Fibroblast of skin of left quadriceps (primary cell): ENCODE data around the gene MYH10.

Experiments used
- DNase-seq, 2 experiments: peaks; one replicate each; pipeline ENCODE4 v3.0.0-alpha.2; 2013; ENCODE audit warnings: low read depth in 2 of 2

The MYH10 gene

DNA sequence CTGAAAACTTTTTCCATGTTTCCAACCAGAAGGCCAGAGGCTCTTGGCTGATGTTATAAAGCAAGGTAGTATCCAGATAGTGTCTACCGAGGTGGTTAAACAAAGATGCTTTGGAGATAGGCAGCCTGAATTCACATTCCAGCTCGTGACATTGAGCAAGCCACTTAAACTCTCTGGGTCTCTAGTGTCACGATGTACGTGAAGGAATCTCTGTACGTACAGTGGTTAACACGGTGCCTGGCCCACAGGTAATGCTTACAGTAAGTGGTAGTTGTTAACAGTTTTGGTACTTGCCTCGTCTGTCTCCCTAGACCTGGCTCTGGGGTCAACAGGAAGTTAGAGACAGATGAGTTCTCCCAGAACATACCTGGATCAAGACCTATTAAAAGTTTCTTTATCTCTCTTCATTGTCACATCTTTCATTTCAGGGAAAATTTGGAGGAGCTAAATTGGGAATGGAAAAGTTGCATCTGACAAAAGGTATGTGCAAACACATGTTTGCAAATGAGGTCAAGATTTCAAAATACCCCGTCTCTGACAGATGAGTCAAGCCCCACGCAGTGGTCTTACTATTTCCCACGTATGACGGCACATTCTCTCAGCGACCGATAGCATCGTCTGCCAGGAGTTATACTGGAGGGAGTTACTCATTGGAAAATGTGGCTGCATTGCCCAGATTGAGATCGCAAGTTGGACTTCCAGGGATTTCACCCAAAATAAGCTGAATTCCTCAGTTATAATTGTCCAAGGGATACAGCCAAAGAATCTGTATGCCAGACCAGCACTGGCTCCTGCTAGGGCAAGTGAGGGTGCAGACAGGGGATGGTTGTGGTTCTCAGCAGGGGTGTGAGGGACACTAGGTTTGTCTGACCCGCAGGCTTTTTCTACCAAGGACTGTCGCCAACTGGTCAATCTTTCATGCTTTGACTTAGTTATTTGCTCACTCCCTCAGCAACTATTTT lies 18.9 kb upstream of the MYH10 start:
- peak; percentile 91 for DNase-seq

DNA sequence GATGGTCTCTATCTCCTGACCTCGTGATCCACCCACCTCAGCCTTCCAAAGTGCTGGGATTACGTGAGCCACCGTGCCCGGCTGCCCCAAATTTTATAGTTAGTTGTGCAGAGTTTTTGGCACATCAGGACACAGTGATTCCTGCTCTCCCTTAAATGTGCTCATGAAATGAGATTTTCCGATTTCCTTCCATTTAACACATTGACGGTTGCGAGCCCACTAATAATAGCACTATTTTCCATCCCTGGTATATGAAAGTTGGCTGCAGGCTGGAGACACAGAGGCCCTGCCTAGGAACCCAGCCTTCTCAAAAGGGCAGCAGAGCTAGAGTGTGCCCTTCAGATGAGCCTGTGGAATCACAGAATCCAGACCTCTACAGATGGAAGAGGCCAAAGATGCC lies 17.4 kb upstream of the MYH10 start:
- no peak for DNase-seq

DNA sequence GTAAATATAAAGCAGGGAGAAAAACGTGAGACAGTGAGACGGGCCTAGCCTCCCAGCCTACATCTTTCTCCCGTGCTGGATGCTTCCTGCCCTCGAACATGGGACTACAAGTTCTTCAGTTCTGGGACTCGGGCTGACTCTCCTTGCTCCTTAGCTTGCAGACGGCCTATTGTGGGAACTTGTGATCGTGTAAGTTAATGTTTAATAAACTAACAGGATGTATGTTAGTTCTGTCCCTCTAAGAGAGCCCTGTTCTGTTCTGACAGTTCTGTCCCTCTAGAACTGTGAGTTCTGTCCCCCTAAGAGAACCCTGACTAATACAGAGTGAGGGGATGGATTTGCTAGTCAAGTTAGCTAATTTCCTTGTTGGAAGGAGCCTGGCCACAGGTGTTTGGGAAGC lies 16.7 kb upstream of the MYH10 start:
- no peak for DNase-seq

DNA sequence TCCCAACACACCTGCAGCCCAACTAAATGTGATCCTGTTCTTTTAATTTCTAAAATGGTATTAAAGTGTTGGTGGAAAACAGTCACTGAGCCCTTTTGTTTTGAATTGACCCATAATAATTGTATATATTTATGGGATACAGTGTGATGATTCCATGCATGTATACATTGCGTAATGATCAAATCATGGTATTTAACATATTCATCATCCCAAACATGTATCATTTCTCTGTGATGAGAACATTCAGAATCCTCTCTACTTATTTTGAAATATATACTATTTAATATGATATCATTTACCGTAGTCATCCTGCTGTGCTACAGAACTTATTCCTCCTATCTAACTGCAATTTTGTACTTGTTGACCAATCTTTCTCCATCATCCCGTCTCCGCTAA lies 14.0 kb upstream of the MYH10 start:
- DNase-seq, result no peak

DNA sequence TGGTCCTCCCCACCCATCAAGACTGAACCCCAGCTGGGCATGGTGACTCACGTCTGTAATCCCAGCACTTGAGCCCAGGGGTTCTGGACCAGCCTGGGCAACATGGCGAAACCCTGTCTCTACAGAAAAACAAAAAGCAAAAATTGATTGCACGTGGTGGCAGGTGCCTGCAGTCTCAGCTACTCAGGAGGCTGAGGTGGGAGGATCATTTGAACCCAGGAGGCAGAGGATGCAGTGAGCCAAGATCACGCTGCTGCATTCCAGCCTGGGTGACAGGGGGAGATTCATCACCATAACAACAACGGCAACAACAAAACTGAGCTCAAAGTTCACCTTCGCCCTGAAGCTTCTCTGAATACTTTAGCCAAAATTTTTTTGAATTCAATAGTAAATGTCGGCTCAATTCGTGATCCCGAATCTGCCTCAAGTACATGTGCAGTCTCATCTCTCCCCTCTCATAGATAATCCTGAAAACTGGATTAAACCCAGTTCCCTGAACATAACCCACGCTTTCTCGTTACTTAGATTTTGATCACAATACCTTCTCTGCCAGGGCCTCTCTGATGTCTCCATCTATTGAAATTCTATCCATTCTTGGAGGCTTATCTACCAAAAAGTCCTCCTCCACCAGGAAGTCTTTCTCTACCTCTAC lies 13.5 kb upstream of the MYH10 start:
- DNase-seq, result no peak

DNA sequence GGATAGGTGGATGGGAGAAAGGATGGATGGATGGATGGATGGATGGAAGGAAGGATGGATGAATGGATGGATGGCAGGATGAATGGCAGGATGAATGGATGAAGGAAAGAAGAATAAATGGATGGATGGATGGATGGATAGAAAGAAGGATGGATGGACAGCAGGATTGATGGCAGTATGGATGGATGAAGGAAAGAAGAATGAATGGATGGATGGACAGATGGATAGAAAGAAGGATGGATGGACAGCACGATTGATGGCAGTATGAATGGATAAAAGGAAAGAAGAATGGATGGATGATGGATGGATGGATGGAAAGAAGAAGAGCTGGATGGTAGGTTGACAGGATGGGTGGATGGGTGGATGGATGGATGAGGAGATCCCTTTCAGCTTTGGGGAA lies 9.2 kb upstream of the MYH10 start:
- no peak for DNase-seq

DNA sequence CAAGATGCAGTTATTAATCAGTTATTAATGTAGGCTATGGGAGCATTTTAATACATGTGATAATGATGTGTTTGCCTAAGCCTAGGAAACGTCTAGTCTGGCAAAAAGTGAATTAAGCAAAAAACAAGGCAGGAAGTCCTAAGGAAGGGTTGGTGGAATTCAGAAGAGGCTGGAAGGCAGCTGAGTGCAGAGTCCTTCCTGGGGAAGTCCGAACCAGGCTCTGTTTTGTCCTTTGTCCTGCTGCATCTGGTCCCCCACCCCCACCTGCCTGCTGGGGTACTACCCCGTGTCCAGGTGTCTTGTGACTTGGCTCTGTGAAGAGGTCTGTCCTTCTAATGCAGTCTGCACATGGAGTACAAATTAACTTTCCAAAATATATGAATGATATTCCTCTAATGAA lies 1.5 kb upstream of the MYH10 start:
- DNase-seq, result no peak

DNA sequence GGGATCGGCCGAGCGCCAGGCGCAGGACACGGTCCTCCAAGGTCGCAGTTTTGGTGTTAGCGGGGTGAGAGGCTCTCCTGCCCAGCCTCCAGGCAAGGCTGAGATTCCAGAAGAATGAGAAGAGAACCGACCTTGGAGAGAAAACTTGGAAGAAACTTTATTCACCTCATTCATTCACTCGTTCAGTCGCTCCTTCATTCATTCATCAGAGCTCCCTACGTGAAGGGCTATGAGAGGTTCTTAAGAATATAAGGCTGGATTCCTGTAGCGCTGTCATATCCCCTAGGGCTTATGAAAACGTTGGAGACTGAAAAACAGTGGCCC lies 991 bp upstream of the MYH10 start:
- DNase-seq, result no peak

DNA sequence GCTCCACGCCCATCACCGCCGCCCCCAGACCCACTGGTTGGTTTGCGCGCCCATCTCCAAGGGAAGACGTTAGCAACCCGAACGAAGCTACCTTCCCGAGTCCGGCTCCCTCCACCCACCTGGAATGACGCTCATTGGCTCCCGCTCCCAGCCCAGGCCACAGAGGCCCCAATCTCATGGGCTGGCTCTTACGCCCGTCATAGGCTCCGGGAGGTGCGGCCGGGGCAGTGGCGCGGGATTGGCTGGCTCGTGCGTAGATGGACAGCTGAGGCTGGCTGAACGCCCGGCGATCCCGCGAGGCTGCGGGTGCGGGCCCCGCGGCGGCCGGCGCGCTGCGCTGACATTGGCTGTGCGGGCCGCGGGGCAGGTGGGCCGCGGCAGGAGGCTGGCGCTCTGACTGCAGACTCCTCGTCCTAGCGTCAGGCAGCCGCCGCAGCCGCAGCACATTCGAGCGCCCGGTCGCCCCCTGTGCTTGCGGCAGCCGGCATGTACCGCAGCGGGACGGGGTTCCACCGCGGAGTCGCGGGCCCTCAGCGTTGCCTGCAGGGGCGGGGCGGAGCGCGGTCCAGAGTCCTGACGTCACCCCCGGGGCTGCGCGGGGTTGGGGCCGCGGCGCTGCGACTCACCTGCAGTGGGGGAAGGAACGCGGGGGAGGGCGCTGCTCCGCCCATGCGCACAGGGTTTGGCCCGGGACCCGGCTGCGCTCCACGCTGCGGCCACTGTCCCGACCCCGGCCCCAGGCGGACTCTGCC lies 453 bp upstream of the MYH10 start:
- peak; percentile 100 for DNase-seq

DNA sequence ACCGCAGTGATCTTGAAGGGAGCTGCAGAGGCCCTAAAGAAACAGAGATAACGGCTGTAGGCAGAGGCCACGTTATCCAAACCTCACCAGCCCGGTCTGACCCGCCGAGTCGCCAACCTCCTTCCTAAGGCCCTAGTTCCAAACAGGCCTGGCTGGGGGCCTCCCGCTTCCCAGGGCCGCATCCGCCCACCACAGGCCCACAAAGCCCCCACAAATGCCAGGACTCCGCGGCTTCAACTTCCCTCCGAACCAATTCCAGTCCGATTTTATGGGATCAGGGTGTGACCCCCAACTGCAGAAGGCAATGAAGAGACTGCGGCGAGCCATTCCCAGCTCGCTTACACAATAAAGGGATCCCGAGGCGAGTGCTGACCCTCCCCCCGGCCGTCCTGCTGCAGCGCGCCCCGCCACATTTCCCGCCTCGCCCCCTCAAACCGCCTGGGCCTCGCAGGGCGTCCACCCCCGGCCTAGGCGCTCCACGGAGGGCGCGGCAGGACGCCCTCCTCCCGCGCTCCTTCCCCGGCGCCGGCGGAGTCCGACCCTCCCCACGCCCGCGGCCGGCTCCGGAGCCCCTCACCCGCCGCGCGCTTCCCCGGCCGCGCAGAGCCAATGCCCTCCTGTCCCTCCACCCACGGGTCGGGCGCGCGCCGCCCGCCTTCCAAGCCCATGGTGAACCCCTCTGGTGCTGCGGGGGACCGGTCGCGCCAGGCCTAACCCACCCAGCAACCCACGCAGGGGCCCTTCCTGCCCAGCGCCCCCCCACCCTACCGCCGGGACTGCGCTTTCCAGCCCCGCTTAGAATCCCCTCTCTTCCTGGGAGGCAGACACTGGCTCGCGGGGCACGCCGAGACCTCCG lies 926 bp downstream of the MYH10 start:
- DNase-seq, result no peak

DNA sequence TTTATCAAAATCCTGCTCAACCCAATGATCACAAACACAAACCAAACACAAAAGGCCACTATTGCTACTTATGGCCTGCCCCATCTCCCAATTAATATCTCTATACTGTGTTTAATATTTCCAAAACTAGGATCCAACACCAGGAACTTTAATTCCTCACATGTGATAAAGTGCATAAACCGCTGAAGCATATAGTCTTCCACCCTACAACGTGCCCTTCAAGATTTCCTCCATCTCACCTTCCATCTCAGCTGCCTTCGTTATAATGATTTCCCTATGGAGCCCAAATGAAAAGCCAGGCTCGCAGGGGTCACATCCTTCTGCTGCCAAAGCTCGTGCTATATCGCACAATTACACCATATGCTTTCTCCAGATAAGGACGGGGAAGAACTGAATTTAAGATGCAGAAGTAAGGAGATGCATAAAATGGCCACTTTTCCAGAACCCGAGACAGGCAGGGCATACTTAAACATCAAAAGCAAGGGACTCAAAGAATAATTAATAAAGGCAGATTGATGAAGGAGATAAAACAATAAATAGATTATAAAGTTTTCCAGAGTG lies 1.8 kb downstream of the MYH10 start:
- DNase-seq, result no peak

DNA sequence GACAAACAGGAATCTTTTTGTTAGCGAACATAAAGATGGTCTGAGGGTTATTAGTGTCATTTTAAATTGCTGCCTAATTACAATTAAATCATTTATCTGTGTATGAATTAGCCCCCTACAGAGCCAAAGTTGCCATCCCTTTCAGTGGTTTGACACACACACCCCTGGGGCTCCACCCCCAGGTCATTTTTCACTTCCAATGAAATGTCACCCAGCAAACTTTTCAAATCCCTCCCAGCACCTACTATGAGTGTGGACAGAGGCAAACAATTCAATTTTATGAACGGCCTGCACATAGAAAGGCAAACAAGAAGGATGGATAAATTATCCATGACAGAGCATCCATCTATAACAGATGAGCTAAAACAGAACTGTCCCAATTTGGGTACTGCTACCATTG lies 2.4 kb downstream of the MYH10 start:
- no peak for DNase-seq

DNA sequence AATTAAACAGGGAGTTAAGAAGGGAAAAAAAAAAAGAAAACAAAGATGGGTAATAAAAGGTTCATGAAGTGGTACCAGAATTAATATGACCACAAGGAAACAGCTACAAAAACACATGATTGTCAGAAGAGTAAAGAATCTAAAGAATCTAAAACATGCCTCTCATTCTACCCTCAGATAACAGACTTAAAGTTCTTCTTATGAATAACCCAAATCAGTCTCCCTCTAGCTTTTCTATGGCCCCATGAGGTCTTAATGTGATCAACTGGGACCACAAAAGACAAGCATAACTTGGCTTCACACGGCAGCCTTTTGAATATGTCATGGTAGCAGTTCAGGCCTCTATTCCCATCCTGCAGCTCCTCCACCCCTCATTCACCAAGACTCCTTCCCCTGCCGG lies 6.9 kb downstream of the MYH10 start:
- DNase-seq, result no peak

DNA sequence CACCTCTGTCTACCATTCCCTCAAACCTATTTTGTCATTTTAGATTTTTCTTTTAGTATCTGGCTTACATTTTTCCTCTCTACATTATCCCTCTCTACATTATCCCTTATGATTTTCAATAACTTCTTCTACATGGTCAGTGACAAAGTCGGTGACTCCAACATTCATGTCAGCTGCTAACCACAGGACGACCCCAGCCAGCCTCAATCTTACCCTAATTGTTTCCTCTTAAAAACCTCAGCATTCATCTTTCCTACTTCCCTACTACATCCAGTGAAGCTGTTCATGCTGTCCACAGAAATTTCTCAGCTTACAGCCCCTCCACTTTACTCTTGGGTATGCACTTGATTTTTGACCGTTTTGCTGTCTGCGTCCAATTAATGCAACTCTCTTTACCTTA lies 8.3 kb downstream of the MYH10 start:
- no peak for DNase-seq

DNA sequence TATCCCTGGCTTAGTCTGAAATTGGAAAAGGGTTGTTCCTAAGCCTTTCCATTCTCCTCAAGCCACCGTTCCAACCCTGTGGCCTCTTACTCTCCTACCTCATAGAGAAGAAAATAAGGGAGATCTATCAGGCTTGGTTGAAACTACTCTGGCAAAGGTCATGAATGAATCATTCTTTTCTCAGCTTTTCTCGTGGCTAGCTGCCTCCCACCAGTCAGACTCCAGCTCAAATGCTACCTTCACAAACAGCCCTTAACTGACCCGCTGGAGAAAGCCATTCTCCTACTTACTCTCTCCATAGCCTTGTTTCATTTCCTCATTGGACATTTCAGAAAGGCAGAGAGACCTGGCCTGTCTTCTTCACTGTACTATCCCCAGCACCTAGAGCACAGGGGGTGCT lies 8.9 kb downstream of the MYH10 start:
- no peak for DNase-seq

DNA sequence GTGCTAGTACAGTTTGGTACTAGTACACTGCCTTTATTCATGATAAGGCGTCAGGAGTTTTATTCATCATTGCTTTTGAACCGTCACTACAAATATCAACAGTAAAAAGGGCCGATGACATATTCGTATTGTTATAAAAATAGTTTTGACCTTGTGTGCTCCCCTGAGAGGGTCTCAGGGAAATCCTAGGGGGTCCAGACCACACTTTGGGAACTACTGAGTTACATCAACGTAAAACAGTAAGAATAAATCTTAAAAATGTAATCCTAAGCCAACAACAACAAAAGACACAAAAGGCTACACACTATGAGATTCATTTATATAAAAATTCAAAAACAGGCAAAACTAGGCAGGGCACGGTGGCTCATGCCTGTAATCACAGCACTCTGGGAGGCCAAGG lies 11.2 kb downstream of the MYH10 start:
- no peak for DNase-seq

DNA sequence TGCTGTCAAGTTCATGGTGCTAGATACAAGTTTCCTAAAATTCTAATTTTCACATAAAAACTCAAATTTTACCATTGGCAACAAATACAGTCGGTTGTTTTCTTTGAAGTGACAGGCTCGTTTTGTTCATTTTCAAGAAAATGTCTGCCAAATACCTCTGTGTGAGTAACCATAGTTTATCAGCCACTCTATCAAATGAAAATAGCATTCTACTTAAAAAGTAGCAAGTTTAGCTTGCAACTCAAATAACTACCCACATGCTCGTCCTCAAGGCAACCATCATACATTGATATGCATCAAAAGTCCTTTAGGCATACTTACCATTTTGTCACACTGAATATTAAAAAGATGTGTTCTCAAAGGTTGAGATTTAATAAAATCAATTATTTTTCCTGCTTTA lies 11.7 kb downstream of the MYH10 start:
- DNase-seq, result no peak

DNA sequence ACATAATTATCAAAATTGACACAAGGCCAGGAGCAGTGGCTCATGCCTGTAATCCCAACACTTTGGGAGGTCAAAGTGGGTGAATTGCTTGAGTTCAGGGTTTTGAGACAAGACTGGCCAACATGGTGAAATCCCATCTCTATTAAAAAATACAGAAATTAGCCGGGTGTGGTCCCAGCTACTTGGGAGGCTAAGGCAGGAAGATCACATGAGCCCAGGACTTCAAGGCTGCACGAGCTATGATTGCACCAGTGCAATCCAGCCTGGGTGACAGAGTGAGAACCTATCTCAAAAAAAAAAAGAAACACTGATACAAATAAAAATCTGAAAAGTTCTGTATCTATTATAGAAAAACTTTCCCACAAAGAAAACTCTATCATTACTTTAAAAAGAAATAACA lies 15.5 kb downstream of the MYH10 start:
- no peak for DNase-seq

DNA sequence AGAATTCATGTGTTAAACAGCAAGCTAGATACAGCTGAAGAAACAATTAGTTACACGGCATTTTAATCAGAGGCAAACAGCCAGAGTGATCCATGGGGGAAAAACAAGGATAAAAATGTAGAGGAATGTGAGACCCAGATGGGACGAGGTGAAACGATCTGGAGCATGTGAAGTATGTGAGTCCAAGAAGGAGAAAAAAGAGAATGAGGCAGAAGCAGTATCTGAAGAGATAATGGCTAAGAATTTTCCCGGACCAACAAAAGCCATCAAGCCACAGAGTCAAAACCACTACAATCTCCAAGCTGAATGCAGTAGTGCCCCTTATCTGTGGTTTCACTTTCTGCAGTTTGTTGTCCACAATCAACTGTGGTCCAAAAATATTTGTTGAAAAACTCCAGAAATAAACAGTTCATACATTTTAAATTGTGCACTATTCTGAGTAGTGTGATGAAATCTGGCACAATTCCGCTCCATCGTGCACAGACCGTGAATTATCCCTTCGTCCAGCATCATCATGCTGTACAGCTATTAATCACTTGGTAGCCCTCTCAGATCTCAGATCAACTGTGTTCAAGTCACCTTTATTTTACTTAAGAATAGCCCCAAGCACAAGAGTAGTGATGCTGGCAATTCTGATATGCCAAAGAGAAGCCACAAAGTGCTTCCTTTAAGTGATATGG lies 18.8 kb downstream of the MYH10 start:
- DNase-seq, result peak; percentile 31 to 33

DNA sequence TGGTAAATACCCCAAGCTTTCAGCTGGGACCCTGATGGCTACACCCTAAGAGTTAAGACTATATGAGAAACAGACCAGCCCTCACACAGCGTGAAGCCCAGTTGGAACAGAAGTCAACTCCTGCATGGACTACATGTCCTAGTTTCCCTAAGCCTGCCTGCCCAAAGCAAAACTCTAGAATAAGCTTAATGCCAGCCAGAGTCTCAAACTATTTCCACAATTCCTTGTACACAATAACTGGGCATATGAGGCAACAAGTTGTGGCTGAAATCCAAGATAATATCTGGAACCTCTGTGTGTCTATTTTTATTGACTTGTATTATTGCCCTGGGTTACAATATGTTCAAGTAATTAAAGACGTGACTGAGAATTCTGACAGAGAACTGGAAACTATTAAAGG lies 19.4 kb downstream of the MYH10 start:
- DNase-seq, result no peak

DNA sequence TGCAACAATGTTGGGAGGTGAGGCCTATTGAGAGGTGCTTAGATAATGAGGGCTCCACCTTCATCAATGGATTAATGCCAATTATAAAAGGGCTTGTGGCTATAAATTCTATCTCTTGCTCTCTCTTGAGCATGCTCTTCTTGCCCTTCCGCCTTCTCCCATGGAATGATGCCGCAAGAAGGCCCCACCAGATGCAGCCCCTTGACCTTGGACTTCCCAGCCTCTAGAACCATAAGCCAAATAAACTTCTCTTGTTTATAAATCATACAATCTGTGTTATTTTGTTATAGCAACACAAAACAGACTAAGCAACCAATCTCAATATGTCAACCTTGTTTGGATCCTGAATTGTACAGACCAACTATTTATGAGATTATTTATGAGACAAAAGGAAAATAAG lies 20.0 kb downstream of the MYH10 start:
- DNase-seq, result no peak
